Activated naive CD8-positive, alpha-beta T cell treated with anti-CD3 and anti-CD28 coated beads, Interleukin-2, amount 50 U/mL, for 24 hours (primary cell): ENCODE data around the gene CBX8.
A peak's percentile ranks its signal among the peaks of the same experiment; 100 is the strongest.
"Not testable (repeated sequence)": the region's sequence is repeated elsewhere in the genome, so short reads cannot be mapped to it uniquely, and the experiment has no call there.

ENCODE experiments used
- ATAC-seq: fragments of 150-1000 bp; cut with Tn5 transposase; one replicate; pipeline ENCODE4 v1.10.0; 2021
- DNase-seq: peaks from one replicate; pipeline ENCODE4 v3.0.0; 2021
- H3K27ac Mint-ChIP-seq: one replicate; pipeline ENCODE4 v1.8.0; 2021; ENCODE audit warnings: mild to moderate bottlenecking, mixed read lengths
- H3K27me3 Mint-ChIP-seq: one replicate; pipeline ENCODE4 v1.8.0; 2021; ENCODE audit warnings: mixed read lengths
- H3K36me3 Mint-ChIP-seq: one replicate; pipeline ENCODE4 v1.8.0; 2021; ENCODE audit warnings: low read depth, mixed read lengths
- H3K4me1 Mint-ChIP-seq: one replicate; pipeline ENCODE4 v1.8.0; 2021; ENCODE audit warnings: mixed read lengths
- H3K4me3 Mint-ChIP-seq: one replicate; pipeline ENCODE4 v1.8.0; 2021; ENCODE audit warnings: mild to moderate bottlenecking, moderate library complexity, mixed read lengths
- H3K9me3 Mint-ChIP-seq: one replicate; pipeline ENCODE4 v1.8.0; 2021; ENCODE audit warnings: mixed read lengths

The CBX8 gene

GRCh38 chr17:79779084-79779529 lies 17.8 kb downstream of the CBX8 start:
- no peaks in the 10 kb centered on the region for H3K9me3 Mint-ChIP-seq
- H3K27ac Mint-ChIP-seq = peak overlapping the region; percentile 65
- no peaks in the 10 kb centered on the region for H3K36me3 Mint-ChIP-seq

DNA sequence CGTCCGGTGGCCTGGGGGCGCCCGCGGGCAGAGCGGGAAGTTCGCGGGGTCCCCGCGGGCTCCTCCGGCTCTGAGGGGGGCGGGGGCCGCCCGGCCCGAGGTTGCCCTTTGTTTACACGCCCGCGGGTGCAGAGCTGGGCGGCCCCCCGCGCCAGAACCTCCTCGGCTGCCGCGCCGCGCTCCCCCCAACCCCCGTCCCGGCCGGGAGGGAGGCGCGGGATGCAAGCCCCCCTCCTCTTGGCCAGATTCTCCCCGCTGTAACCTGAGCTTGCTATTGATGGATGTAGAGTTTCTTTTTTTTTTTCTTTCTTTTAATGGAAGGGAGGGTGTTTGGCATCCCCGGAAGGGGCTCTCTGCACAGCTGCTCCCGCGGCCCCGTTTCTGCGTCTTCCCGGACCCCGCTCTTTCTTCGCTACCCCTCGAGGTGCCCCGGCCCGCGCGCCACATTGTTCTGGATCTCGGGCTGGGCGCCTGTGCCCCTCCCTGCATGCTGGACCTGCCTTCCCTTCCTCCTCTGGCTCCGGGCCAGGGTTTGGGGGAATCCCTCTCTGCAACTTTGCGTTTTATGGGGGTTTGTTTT lies 18.3 kb downstream of the CBX8 start:
- H3K4me3 Mint-ChIP-seq = peak overlapping the region; percentile 81
- ATAC-seq (peak; percentile 6), DNase-seq (peak; percentile 41)
- peaks cover 64% of the 10 kb centered on the region for H3K27me3 Mint-ChIP-seq
- peaks cover 35% of the 10 kb centered on the region for H3K4me1 Mint-ChIP-seq
- no peaks in the 10 kb centered on the region for H3K9me3 Mint-ChIP-seq
- H3K27ac Mint-ChIP-seq = peak overlapping the region; percentile 65
- H3K36me3 Mint-ChIP-seq = no peaks in the 10 kb centered on the region

More at GRCh38 chr17:79779084-79779529, 17.8 kb downstream of the CBX8 start:
- ATAC-seq (no peak), DNase-seq (no peak)
- peaks cover 35% of the 10 kb centered on the region for H3K4me1 Mint-ChIP-seq
- peaks cover 60% of the 10 kb centered on the region for H3K27me3 Mint-ChIP-seq
- H3K4me3 Mint-ChIP-seq = peak overlapping the region; percentile 81

DNA sequence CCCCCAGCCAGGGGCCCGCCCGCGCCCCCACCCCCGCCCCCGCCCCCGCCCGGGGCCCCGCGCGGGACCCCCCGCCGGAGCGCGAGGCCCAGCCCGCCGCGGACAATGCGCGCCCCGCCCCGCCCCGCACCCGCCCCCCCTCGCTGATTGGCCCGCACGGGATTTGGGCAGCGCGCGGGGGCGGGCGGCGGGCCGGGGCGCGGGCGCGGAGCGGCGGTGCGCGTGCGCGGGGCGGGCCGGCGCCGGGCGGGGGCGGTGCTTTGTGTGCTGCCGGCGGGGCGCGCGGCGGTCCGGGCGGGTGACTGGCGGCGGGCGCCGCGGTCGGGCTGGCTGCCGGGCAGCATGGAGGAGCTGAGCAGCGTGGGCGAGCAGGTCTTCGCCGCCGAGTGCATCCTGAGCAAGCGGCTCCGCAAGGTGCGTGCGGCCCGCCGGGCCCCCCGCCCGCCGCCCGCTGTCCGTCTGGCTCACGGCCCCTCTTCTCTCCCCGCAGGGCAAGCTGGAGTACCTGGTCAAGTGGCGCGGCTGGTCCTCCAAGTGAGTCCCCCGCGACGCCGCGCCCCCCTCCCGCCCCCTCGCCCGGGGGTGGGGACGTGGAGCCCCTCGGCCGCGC lies 18.9 kb downstream of the CBX8 start, which contains the start of gene CBX2:
TSS of gene CBX2 (plus strand) at position 255 of the 610 bp plus-strand sequence. CDS start at position 343, 88 bp downstream.
- Mint-ChIP-seq H3K27ac (peak within 1 kb of the TSS; percentile 65), H3K36me3 (no peaks in the 10 kb centered on the region), H3K4me1 (peaks cover 35% of the 10 kb centered on the region), H3K27me3 (peaks cover 70% of the 10 kb centered on the region), H3K4me3 (peak within 1 kb of the TSS; percentile 81), H3K9me3 (no peaks in the 10 kb centered on the region)
- ATAC-seq (peak; percentile 66), DNase-seq (peak; percentile 86)

GRCh38 chr17:79777120-79777893 lies 19.6 kb downstream of the CBX8 start:
- peak; percentile 25 for ATAC-seq
- Mint-ChIP-seq H3K27ac (no peak overlapping the region), H3K4me3 (peak overlapping the region; percentile 28), H3K27me3 (peaks cover 70% of the 10 kb centered on the region), H3K36me3 (no peaks in the 10 kb centered on the region), H3K4me1 (peaks cover 32% of the 10 kb centered on the region), H3K9me3 (no peaks in the 10 kb centered on the region)
- DNase-seq = peak; percentile 35

DNA sequence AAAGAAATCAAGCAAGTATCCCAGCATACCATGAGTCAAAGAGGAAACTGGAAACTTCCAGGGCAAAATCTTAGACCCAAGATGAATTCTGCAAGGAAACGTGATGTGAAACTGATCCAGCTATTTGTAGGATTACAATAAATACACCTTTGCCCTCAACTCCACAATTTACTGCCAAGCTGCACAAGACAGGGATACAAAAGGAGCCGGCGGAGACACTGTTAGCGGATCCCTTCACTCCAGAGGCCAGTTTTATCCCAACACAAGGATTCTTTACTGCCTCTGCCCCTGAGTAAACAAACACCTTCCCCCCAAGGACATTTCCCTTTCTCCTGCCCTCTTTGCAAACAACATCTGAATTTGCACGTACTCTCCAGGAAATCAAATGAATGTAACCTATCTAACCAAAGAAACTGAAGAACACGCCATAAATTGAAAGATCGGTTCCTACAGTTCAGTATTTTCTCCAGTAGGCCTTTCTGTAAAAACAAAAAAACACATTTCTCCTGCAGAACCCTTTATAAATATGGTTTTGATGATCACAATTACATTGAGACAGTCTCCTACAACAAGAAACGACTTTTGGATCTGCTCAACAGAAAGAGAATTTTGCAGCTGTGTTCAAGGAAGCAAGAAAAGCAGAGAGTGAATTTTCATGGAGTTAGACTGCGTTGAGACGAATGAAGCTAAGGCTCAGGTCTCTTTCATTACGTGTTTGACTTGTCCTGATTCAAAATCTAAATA lies 20.3 kb downstream of the CBX8 start:
- Mint-ChIP-seq H3K4me1 (peaks cover 27% of the 10 kb centered on the region), H3K36me3 (no peaks in the 10 kb centered on the region), H3K27me3 (peaks cover 69% of the 10 kb centered on the region), H3K27ac (no peak overlapping the region), H3K4me3 (peak overlapping the region; percentile 28), H3K9me3 (no peaks in the 10 kb centered on the region)
- ATAC-seq = no peak
- DNase-seq = no peak

GRCh38 chr17:79775632-79776031 lies 21.2 kb downstream of the CBX8 start:
- Mint-ChIP-seq H3K27ac (no peak overlapping the region), H3K4me1 (peaks cover 18% of the 10 kb centered on the region), H3K4me3 (no peak overlapping the region), H3K9me3 (no peaks in the 10 kb centered on the region), H3K36me3 (no peaks in the 10 kb centered on the region), H3K27me3 (peaks cover 62% of the 10 kb centered on the region)
- DNase-seq (no peak), ATAC-seq (no peak)

DNA sequence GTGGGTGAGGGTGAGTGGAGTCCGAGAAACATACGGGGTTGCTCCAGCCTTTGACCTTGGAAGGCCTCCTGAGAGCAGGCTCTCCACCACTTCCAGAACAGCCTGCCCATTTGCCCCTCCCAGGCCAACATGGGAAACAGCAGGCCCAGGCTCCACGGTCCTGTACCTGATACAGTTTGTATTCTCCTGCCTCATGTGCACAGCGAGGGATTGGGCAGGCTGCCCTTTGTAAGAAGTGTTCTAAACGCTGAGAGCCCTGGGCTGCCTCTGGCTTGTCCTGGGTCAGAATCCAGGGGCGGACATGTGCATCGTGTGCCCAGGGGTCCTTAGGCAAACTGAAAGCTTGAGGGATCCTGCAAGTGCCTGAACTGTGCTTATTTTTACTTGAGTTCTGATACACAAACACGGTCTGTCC lies 22.3 kb downstream of the CBX8 start:
- Mint-ChIP-seq H3K4me3 (no peak overlapping the region), H3K27me3 (peaks cover 51% of the 10 kb centered on the region), H3K27ac (no peak overlapping the region)

GRCh38 chr17:79772726-79773125 lies 24.2 kb downstream of the CBX8 start:
- H3K4me1 Mint-ChIP-seq, DNase-seq, ATAC-seq, H3K36me3 Mint-ChIP-seq, H3K4me3 Mint-ChIP-seq, H3K9me3 Mint-ChIP-seq, H3K27ac Mint-ChIP-seq: not testable (repeated sequence)
- H3K27me3 Mint-ChIP-seq = peaks cover 44% of the 10 kb centered on the region

More for the DNA sequence above, 22.3 kb downstream of the CBX8 start:
- Mint-ChIP-seq H3K36me3 (no peaks in the 10 kb centered on the region), H3K4me1 (peaks cover 12% of the 10 kb centered on the region), H3K9me3 (no peaks in the 10 kb centered on the region)
- no peak for ATAC-seq
- no peak for DNase-seq

DNA sequence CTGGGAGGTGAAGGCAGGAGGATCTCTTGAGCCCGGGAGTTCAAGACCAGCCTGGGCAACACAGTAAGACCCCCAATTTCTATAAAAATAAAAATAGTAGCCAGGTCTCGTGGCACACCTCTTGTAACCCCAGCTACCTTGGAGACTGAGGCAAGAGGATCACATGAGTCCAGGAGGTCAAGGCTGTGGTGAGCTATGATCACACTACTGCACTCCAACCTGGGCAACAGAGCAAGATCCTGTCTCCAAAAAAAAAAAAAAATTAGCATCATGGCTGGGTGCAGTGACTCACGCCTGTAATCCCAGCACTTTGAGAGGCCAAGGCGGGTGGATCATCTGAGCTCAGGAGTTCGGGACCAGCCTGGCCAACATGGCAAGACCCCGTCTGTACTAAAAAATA lies 25.6 kb downstream of the CBX8 start:
- Mint-ChIP-seq H3K27ac (no peak overlapping the region), H3K4me3 (no peak overlapping the region), H3K27me3 (peaks cover 36% of the 10 kb centered on the region), H3K36me3 (no peaks in the 10 kb centered on the region), H3K9me3 (no peaks in the 10 kb centered on the region), H3K4me1 (no peaks in the 10 kb centered on the region)
- DNase-seq (no peak), ATAC-seq (no peak)

DNA sequence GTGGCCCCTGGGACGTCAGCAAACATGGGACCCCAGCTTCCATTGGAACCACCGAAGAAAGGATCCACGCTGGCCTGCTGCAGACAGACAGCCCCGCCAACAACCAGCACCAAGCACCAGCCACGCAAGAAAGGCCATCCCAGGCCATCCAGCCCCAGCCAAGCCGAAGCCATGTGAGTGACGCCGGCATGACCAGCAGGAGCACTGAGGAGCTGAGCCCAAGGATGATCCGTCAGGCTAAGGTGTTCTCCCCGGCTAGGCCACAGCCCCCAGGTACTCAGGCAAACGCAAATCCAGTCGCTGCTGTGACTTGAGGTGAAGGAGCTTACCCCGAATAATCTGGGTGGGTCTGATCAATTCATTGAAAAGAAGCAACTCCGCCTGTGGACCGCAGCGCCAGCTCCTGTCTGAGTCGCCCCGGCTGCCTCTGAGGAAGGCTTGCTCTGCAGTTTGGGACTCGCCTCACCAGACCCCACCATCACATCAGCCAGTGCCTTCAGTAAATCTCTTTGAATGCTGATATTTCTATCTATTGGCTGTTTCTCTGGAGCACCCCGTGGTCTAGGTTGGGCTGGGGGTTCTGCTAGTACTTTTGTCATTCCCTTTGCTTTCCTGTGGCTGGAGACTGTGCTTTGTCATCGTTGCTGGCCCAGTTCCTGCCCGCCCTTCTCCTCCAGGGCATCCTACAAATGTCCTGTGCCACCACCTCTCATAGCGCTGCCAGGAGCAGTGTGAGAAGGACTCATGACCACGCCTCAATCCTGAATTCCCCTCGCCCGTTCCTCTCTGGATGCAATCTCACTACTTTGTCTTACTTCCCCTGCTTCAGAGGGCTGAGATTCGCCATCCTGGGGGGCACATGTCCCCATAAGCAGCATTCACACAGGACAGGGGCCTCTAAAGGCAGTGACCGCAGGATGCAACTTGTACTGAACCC lies 27.0 kb downstream of the CBX8 start:
- H3K9me3 Mint-ChIP-seq = no peaks in the 10 kb centered on the region
- DNase-seq (no peak), ATAC-seq (no peak)
- H3K27ac Mint-ChIP-seq = no peak overlapping the region
- no peak overlapping the region for H3K4me3 Mint-ChIP-seq
- no peaks in the 10 kb centered on the region for H3K4me1 Mint-ChIP-seq
- no peaks in the 10 kb centered on the region for H3K36me3 Mint-ChIP-seq
- H3K27me3 Mint-ChIP-seq = peaks cover 30% of the 10 kb centered on the region

DNA sequence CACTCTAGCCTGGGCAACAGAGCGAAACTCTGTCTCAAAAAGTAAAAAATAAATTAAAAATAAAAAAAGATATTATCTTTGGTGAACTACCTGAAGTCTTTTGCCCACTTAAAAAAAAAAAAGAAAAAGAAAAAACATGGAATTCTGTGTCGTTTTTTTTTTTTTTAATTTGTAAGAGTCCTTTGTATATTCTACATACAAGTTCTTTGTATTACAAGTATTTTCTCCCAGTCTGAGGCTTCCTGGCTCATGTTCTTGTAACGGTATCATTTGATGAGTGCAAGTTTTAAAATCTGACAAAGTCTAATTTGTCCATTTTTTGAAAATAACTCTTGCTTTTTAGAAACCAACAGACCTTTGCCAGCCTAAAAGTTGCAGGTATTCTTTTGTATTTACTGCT lies 31.2 kb downstream of the CBX8 start:
- DNase-seq (no peak), ATAC-seq (no peak)
- H3K9me3 Mint-ChIP-seq = no peaks in the 10 kb centered on the region
- H3K27me3 Mint-ChIP-seq = peaks cover 8% of the 10 kb centered on the region
- no peak overlapping the region for H3K4me3 Mint-ChIP-seq
- H3K4me1 Mint-ChIP-seq = no peaks in the 10 kb centered on the region
- no peak overlapping the region for H3K27ac Mint-ChIP-seq
- no peaks in the 10 kb centered on the region for H3K36me3 Mint-ChIP-seq

GRCh38 chr17:79761894-79762589 lies 34.8 kb downstream of the CBX8 start:
- Mint-ChIP-seq H3K27me3 (peaks cover 14% of the 10 kb centered on the region), H3K9me3 (no peaks in the 10 kb centered on the region), H3K4me3 (no peak overlapping the region), H3K27ac (no peak overlapping the region), H3K36me3 (no peaks in the 10 kb centered on the region), H3K4me1 (no peaks in the 10 kb centered on the region)
- DNase-seq (no peak), ATAC-seq (no peak)

DNA sequence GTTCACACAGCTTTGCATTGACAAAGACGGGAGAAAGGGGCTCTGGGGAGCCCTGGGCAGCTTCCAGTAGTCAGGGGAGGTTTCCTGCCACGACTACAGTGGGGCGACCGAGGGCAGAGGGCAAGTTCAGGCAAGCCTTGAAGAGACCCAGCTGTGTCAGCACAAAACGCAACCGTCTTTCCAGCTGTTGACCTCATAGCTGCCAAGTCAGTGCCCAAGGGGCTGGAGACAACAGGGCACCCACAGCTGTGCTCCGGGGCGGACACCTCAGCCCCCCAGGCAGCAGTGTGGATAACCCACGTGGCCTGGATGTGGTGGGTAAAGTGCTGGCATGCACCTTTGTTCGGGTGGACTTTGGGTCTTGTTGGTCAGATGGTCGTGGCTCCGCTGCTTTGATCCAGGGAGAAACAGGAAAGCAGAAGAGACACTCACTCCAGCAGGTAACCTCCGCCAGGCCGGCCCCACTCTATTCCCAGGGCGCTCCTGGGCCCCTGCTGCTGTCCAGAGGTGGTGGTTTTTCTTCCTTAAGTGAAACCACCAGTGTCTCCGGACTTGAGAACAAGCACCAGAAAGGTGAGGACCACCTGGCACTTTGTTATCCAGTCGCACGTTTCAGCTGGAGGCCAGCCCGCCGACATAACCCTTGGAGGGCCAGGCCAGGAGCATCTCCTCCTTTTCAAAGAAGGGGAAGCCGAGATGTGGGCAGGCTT lies 36.5 kb downstream of the CBX8 start:
- ATAC-seq = no peak
- no peaks in the 10 kb centered on the region for H3K9me3 Mint-ChIP-seq
- no peaks in the 10 kb centered on the region for H3K36me3 Mint-ChIP-seq
- no peak for DNase-seq
- H3K27me3 Mint-ChIP-seq = peaks cover 12% of the 10 kb centered on the region
- H3K4me1 Mint-ChIP-seq = no peaks in the 10 kb centered on the region
- no peak overlapping the region for H3K4me3 Mint-ChIP-seq
- no peak overlapping the region for H3K27ac Mint-ChIP-seq
